ENCODE measurements around the gene CADM1.

CADM1 gene

DNA sequence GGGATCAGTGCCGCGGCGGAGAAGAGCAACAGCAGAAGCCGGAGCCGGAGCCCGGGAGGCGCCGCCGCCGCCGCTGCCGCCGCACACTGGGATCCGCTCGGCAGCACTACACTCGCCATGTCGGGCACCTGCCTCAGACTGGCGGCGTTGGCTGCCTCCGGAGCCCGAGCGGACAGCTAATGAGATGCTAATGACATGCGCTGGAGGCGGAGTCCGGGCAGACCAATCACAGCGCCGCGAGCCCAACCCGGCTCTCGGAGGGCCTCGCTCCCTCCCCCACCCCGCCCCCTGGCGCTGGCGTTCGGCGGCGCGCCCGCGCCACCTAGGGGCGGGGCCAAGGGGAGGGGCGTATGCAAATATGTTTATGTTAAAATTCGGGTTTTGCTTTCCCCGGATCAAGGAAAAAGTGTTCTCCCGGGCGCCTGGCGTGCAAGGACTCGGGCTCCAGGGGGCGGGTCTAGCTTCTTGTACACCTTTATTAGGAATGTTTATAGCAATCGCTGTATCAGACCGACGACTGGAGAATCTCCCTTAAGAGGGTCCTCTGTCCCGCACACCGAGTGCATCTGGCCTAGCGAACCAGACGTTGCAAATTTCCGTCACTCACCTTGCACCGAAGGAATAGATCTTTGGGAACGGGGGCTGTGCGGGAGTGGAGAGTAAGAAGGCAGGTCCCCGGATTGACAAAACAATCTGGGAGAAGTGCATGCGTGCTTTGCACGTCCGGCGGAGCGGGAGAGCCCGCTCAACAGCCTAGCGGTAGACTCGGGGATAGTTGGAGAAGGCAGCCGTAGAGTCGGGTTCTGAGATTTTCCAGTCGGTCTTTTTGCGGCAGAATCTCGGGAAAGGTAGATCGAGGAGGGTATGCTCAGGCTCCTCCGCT is at the start of gene CADM1:
CADM1 (minus strand) TSS at position 140 of the 883 bp plus-strand sequence.
- in situ Hi-C loops (cut with MboI; ENCODE audit: low sequenced_read_pairs): no loop called here

DNA sequence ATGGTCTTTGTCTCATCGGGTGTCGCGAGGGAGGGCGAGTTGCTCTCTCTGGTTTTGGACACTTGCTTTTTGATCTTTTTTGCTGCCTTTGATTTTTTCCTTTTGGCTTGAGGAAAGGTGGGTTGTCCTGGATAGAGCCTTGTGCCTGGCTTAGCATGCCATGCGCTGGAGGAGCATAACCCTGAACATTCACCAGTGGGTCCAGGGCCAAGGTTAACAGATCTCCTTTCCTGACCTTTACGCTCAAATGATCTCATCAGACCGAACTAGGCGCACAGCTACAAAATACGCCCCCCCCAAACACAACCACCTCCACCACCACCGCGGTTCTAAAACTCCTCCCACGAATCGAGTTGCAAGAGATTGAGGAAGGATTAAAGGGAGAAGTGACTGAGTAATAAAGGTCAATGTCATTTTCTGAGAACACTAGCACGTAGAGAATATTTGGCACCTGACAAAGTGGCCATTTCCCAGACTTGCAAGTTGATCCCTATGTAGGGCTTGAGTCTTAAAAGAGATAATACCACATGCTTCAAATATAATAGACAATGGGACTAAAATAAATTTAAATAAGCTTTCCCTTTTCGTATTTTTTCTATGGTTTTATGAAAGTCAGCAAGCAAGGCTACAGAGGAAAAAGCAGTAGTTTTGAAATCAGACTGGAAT is 48.7 kb upstream of the CADM1 start:
- in situ Hi-C loops (cut with MboI; ENCODE audit: low sequenced_read_pairs): no loop called here

DNA sequence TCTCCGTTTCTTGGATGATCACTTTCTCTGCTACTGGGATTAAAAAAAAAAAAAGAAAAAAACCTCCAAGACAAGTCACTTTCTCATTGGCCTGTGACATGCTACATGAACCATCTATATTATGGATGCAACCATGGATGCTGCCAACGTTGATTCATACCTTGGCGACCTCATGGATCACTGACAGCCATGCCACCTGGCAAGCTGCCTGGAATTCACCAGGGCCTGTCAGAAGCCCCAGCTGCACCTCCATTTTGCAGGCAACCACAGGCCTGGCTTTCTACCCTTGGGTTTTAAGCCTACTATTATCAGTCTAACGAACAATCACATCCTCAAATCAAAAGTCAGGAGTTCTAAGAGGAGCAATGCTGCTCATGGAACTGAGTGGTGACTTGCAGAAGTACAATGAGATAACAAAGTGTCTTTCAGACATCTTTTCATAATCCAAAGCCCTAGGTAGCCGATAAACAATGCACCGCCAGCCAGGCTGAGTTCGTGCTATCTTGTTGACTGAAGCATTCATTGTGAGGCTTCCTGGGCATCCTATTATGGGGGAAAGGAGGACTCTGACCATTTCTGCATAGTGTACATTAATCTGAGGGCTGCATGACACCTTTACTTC is 48.0 kb upstream of the CADM1 start:
- in situ Hi-C loops (cut with MboI; ENCODE audit: low sequenced_read_pairs): no loop called here

DNA sequence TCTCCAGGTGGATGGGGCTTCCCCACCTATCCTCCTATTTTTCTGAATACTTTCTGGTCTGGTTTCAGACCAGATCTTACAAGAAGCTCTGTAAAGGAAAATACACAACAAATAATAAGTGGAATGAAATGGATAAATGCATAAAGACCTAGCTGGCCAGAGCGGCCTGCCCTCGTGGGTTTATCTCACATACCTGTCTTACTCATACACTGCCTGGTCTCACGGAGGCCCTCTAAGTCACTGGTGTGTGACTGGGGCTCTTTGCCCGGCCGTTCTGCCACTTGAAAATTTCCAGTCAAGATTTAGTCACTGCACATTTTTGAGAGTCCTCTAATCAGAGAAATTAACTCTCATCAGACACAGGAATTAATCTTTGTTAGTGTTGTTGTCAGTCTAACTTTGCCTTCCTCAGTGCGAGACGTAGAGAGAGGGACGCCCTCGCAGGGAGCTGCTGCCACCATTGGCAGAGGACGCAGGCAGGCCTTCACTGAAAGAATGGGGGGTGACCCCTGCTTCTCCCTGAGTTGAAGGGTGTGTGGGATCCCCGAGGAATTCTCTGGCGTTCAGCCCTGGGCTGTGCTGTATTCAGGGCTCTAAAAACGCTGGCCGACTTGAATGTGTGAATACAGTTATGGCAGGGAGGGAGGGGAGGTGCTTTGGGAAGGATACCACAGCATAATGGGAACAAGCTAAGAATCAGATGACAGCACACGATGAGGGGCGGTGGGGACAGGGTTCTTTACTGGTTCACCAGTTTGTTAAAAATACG is 46.3 kb upstream of the CADM1 start:
- in situ Hi-C loops (cut with MboI; ENCODE audit: low sequenced_read_pairs): no loop called here

DNA sequence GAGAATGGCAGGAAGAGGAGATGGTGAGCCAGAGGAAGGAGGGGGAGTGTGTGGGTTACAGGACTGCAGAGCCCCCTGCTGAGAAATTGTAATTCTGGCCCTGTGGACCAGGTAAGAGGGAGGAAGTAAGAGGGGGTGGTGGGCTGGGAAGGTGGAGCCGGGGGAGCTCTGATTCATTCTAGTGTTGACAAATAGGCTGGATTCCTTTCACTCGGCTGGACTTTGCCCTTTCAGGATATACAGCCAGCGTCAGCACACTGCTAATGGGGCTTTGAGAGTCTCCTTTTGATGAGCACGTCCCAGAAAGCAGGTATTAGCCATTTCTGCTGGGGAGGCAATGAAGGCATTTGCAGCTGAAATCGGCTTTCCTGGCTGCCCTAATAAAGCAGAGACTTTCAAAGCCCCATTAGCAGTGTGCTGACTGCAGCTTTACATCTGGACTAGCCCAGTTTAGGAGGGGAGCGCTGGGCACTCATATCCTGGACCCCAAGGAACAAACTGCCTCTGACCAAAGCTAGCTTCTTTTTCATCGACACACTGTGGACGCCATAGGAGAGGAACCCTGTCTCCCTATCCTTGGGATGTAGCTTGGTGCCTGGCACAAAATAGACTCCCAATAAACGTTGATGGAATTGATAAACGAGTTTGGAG is 44.8 kb upstream of the CADM1 start:
- in situ Hi-C loops (cut with MboI; ENCODE audit: low sequenced_read_pairs): no loop called here

DNA sequence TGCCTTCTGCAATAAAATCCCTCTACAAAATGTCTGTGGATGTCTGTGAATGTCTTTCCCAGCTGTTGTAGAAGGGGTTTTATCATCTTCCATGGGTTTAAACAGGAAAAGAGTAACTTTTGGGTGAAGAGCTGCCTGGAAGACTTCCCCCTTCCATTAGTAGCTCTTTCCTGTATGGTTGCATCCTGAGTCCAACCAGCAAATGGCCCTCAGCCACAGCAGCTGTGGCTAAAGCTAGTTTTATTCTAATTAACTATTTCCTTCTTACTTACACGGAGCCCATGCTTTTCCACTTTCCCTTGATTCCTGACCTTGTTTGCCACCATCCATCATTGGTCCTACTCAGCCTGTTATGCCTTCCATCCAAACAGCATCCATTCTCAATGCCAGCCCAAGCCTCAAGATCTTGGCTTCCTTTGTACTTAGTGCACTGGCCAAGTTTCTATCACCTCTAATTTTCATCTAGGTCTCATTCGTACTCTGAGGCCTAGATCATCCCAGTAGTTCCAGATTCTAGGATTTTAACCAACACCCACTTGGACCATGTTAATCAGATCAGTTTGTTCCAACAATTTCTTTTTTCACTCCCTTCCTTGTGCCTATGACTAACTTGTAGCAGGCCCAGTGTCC is 41.5 kb upstream of the CADM1 start:
- in situ Hi-C loops (cut with MboI; ENCODE audit: low sequenced_read_pairs): no loop called here

DNA sequence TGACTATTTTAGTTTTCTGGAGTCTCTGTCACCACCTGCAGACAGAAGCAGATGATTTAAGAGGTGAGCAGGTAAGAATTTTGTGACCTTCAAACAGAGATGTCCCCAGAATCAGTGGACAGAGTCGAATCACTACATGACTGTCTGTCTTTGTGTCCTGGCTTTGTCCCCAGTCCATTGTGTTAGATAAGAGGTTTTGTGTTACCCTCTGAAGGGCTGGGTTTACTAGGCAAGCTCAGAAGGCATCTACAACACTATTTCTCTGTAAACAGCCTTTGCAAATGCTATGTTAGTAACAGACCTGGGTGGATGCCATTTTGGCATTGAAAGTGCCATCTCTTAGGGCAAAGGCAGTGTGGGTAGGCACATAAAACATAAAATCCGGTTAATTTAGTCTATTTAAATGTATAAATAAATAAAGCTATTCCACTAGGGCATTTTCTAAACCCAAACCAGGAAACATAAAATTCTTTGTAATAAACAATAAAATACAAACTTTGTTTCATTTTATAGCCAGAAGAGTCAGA is 40.3 kb upstream of the CADM1 start:
- in situ Hi-C loops (cut with MboI; ENCODE audit: low sequenced_read_pairs): no loop called here

DNA sequence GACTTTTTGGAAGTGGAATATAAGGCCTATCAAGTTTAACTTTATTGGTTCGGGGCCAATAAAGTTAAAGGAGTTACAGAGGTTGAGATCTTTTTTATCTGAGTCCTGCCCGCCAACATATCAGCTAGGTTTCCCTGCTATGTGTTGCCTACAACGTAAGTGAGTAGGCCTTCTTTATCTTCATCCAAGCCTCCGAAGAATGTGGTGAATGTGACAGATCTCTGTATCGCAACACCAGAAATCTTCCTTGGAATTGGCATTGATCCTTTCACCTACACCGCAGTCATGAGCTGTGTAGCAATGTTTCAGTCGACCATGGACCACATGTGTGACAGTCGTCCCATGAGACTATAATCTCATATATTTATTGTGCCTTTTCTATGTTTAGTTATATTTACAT is 37.3 kb upstream of the CADM1 start:
- in situ Hi-C loops (cut with MboI; ENCODE audit: low sequenced_read_pairs): no loop called here

GRCh38 chr11:115539844-115540243 is 35.6 kb upstream of the CADM1 start:
- in situ Hi-C loops (cut with MboI; ENCODE audit: low sequenced_read_pairs): no loop called here

DNA sequence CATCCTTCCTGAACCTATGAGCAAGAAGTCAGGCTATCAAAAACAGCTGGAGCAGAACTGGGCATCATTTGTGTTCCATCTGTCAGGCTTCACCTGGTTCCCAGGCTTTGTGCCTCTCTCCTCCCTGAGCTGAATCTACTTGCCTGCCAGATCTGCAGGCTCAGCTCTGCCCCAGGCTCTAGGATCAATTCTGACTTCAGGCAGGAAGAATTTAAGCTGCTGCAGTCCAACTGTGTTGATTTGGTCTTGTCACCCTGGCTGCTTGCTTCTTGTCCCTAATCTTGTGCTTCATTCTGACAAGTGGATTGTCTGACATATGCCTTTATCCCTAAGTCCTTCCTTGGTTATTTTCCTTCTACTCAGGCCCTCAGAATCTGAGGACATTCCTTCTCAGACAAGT is 31.6 kb upstream of the CADM1 start:
- in situ Hi-C loops (cut with MboI; ENCODE audit: low sequenced_read_pairs): no loop called here

- in situ Hi-C loops (cut with MboI; ENCODE audit: low sequenced_read_pairs): no loop called here
These were observed 26.5 kb upstream of the CADM1 start for GRCh38 chr11:115530752-115531151.

GRCh38 chr11:115528225-115528624 is 24.0 kb upstream of the CADM1 start:
- in situ Hi-C loops (cut with MboI; ENCODE audit: low sequenced_read_pairs): no loop called here

- in situ Hi-C loops (cut with MboI; ENCODE audit: low sequenced_read_pairs): no loop called here
These were observed 23.4 kb upstream of the CADM1 start for GRCh38 chr11:115527534-115528125.

DNA sequence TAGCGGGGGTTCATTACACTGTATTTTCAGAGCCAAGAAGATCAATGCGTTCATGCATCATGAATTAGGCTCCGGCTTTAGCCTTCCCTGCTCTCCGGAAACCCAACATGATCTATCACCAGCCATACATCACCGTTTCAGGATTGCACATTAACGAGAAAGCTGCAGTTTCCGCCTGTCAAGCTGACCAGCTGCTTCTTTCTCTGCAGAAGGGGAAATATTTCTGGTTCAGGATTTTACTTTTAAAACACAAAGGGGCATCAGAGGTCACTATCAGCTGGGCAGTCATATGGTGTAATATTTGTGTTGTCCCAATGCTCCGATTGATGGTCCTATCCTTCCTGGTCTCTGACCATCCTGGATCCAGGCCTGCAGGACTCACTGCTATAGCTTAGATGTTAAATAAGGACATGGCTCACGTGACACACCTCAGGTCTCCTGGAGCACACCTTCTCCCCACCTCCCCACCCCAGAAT is 21.4 kb upstream of the CADM1 start:
- in situ Hi-C loops (cut with MboI; ENCODE audit: low sequenced_read_pairs): no loop called here

- in situ Hi-C loops (cut with MboI; ENCODE audit: low sequenced_read_pairs): no loop called here
These were observed 20.4 kb upstream of the CADM1 start for GRCh38 chr11:115524572-115524971.

DNA sequence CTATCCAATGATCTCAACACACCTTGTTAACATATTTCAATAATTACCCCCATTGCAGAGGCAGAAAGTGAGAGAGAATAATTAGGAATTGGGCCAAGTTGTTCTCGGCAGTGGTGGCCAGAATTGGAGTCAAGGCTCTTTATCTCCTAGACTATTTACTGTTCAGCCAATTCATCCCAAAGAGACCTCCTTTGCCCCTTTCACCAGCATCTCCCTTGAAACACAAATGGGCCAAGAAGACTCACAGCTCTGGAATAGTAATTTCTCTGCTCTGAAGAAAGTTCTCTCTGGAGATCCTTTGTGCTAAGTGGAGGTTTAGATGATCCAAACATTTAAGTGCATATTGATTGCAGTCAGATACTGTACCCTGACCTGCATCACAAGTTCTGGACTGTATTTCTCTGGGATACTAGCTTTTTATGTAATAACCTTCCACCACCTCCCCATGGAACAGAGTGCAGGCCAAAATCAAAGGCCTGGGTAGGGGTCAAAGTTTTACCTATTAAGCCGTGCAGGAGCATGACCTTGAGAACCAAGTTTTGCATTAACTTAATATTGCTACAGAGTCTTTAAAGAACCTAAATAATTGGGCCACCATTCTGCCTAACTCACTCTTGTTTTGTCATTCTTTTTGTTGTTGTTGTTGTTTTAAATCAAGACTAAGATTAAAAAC is 19.6 kb upstream of the CADM1 start:
- in situ Hi-C loops (cut with MboI; ENCODE audit: low sequenced_read_pairs): no loop called here

- in situ Hi-C loops (cut with MboI; ENCODE audit: low sequenced_read_pairs): no loop called here
These were observed 18.1 kb upstream of the CADM1 start for GRCh38 chr11:115522302-115522701.

- in situ Hi-C loops (cut with MboI; ENCODE audit: low sequenced_read_pairs): no loop called here
These were observed 17.6 kb upstream of the CADM1 start for GRCh38 chr11:115521825-115522224.
